GM23248 (cell line): ENCODE results near the gene PRKCA.

Source experiments
- EZH2 ChIP-seq: fragments of 200-600 bp; sonication (generic); IDR thresholded peaks from 2 replicates; pipeline ENCODE4 v1.6.1; 2018; ENCODE audit warnings: antibody characterized with exemption, mild to moderate bottlenecking; ENCODE audit not compliant: insufficient read depth, poor library complexity, severe bottlenecking
- EZH2phosphoT487 ChIP-seq: fragments of 200-600 bp; sonication (generic); IDR thresholded peaks from 2 replicates; pipeline ENCODE4 v1.6.1; 2018; ENCODE audit warnings: antibody characterized with exemption, moderate library complexity, mild to moderate bottlenecking, low read depth; ENCODE audit not compliant: insufficient read depth

- TF ChIP-seq EZH2phosphoT487 = no peak
- TF ChIP-seq EZH2 = no peak
Measured at GRCh38 chr17:66813296-66813695, 510.9 kb downstream of the PRKCA start.
